Stimulated activated naive B cell treated with anti-CD40 and anti-IgM and Interleukin-4, amounts not matched to agents 10 μg/mL and 1 μg/mL and 100 μg/mL, for 72 hours (primary cell): Measurements from ENCODE around the gene BBIP1.

ENCODE experiments used
- ATAC-seq, 2 donors: fragments of 150-1000 bp; cut with Tn5 transposase; replicated peaks; 2 replicates each; pipeline ENCODE4 v1.10.0; 2021; ENCODE audit warnings: moderate library complexity in 1 of 2
- DNase-seq: peaks from one replicate; pipeline ENCODE4 v3.0.0; 2021
- H3K27ac Mint-ChIP-seq: one replicate; pipeline ENCODE4 v1.8.0; 2022; ENCODE audit warnings: mild to moderate bottlenecking, mixed read lengths
- H3K27me3 Mint-ChIP-seq, 2 donors: one replicate each; pipeline ENCODE4 v1.8.0; 2022; ENCODE audit warnings: mixed read lengths in 2 of 2
- H3K36me3 Mint-ChIP-seq, 2 donors: one replicate each; pipeline ENCODE4 v1.8.0; 2022; ENCODE audit warnings: mixed read lengths in 2 of 2, mild to moderate bottlenecking in 1 of 2
- H3K4me1 Mint-ChIP-seq, 2 donors: one replicate each; pipeline ENCODE4 v1.8.0; 2022; ENCODE audit warnings: mixed read lengths in 2 of 2, mild to moderate bottlenecking in 1 of 2
- H3K4me3 Mint-ChIP-seq, 2 donors: one replicate each; pipeline ENCODE4 v1.8.0; 2022; ENCODE audit warnings: mild to moderate bottlenecking in 2 of 2, mixed read lengths in 2 of 2, moderate library complexity in 1 of 2
- H3K9me3 Mint-ChIP-seq, 2 donors: one replicate each; pipeline ENCODE4 v1.8.0; 2022; ENCODE audit warnings: mixed read lengths in 2 of 2, mild to moderate bottlenecking in 1 of 2

Gene BBIP1

GRCh38 chr10:110918643-110919348 is at the start of gene BBIP1:
TSS of gene BBIP1 (minus strand) at chr10:110919180. CDS start at chr10:110918157, 1,023 bp downstream.
- Mint-ChIP-seq H3K27me3 (no peaks in the 10 kb centered on the region), H3K27ac (peak within 1 kb of the TSS; percentile 98), H3K4me3 (peak within 1 kb of the TSS; percentile 98 to 99), H3K4me1 (peaks cover 18 to 35% of the 10 kb centered on the region in 2 donors), H3K9me3 (no peaks in the 10 kb centered on the region), H3K36me3 (peaks cover 6 to 7% of the 10 kb centered on the region in 2 donors)
- peak; percentile 91 for DNase-seq
- ATAC-seq: peak; percentile 87

- Mint-ChIP-seq H3K27ac (no peak overlapping the region), H3K4me3 (no peak overlapping the region), H3K4me1 (peaks cover 38 to 56% of the 10 kb centered on the region in 2 donors), H3K9me3 (peaks cover 0 to 3% of the 10 kb centered on the region in 2 donors), H3K27me3 (no peaks in the 10 kb centered on the region), H3K36me3 (peaks cover 25 to 44% of the 10 kb centered on the region in 2 donors)
- ATAC-seq (peak; percentile 58 to 59), DNase-seq (no peak)
These were observed 48.7 kb upstream of the BBIP1 start for GRCh38 chr10:110967645-110968044.

- H3K36me3 Mint-ChIP-seq: peaks cover 25 to 40% of the 10 kb centered on the region in 2 donors
- no peak for DNase-seq
- ATAC-seq: peak; percentile 93 to 95
- no peak overlapping the region for H3K27ac Mint-ChIP-seq
- no peaks in the 10 kb centered on the region for H3K27me3 Mint-ChIP-seq
- no peak overlapping the region for H3K4me3 Mint-ChIP-seq
- peaks cover 0 to 3% of the 10 kb centered on the region in 2 donors for H3K9me3 Mint-ChIP-seq
- peaks cover 35 to 56% of the 10 kb centered on the region in 2 donors for H3K4me1 Mint-ChIP-seq
These were observed 48.1 kb upstream of the BBIP1 start for GRCh38 chr10:110967009-110967630.

- H3K4me1 Mint-ChIP-seq: peaks cover 33 to 53% of the 10 kb centered on the region in 2 donors
- no peak for ATAC-seq
- H3K36me3 Mint-ChIP-seq: peaks cover 23 to 37% of the 10 kb centered on the region in 2 donors
- no peak overlapping the region for H3K27ac Mint-ChIP-seq
- H3K9me3 Mint-ChIP-seq: peaks cover 0 to 3% of the 10 kb centered on the region in 2 donors
- no peak overlapping the region for H3K4me3 Mint-ChIP-seq
- DNase-seq: no peak
- no peaks in the 10 kb centered on the region for H3K27me3 Mint-ChIP-seq
These were observed 47.2 kb upstream of the BBIP1 start for GRCh38 chr10:110966146-110966545.

GRCh38 chr10:110965216-110965615 is 46.2 kb upstream of the BBIP1 start:
- H3K36me3 Mint-ChIP-seq: peaks cover 15 to 27% of the 10 kb centered on the region in 2 donors
- H3K27ac Mint-ChIP-seq: no peak overlapping the region
- DNase-seq: no peak
- ATAC-seq: no peak
- H3K9me3 Mint-ChIP-seq: no peaks in the 10 kb centered on the region
- peaks cover 26 to 44% of the 10 kb centered on the region in 2 donors for H3K4me1 Mint-ChIP-seq
- no peaks in the 10 kb centered on the region for H3K27me3 Mint-ChIP-seq
- no peak overlapping the region for H3K4me3 Mint-ChIP-seq

- Mint-ChIP-seq H3K4me3 (no peak overlapping the region), H3K36me3 (peaks cover 11 to 23% of the 10 kb centered on the region in 2 donors), H3K9me3 (no peaks in the 10 kb centered on the region), H3K27ac (no peak overlapping the region), H3K27me3 (no peaks in the 10 kb centered on the region), H3K4me1 (peaks cover 25 to 39% of the 10 kb centered on the region in 2 donors)
- ATAC-seq (no peak), DNase-seq (no peak)
These were observed 45.7 kb upstream of the BBIP1 start for GRCh38 chr10:110964681-110965080.

- no peak overlapping the region for H3K4me3 Mint-ChIP-seq
- DNase-seq (no peak), ATAC-seq (no peak)
- no peaks in the 10 kb centered on the region for H3K9me3 Mint-ChIP-seq
- H3K36me3 Mint-ChIP-seq: peaks cover 10 to 26% of the 10 kb centered on the region in 2 donors
- H3K27ac Mint-ChIP-seq: peak overlapping the region; percentile 27
- H3K27me3 Mint-ChIP-seq: no peaks in the 10 kb centered on the region
- H3K4me1 Mint-ChIP-seq: peaks cover 26 to 45% of the 10 kb centered on the region in 2 donors
These were observed 44.2 kb upstream of the BBIP1 start for GRCh38 chr10:110963162-110963561.

- DNase-seq: no peak
- Mint-ChIP-seq H3K4me3 (no peak overlapping the region), H3K4me1 (peaks cover 28 to 52% of the 10 kb centered on the region in 2 donors)
These were observed 43.5 kb upstream of the BBIP1 start for GRCh38 chr10:110962443-110962842.

GRCh38 chr10:110960333-110960712 is 41.3 kb upstream of the BBIP1 start:
- peaks cover 18 to 36% of the 10 kb centered on the region in 2 donors for H3K36me3 Mint-ChIP-seq
- H3K9me3 Mint-ChIP-seq: peaks cover 0 to 3% of the 10 kb centered on the region in 2 donors
- ATAC-seq (no peak), DNase-seq (no peak)
- H3K27me3 Mint-ChIP-seq: no peaks in the 10 kb centered on the region
- H3K4me1 Mint-ChIP-seq: peaks cover 29 to 58% of the 10 kb centered on the region in 2 donors
- H3K4me3 Mint-ChIP-seq: no peak overlapping the region
- no peak overlapping the region for H3K27ac Mint-ChIP-seq

More at GRCh38 chr10:110962443-110962842, 43.5 kb upstream of the BBIP1 start:
- peak; percentile 7 to 46 for ATAC-seq
- Mint-ChIP-seq H3K27ac (no peak overlapping the region), H3K36me3 (peaks cover 16 to 28% of the 10 kb centered on the region in 2 donors), H3K27me3 (no peaks in the 10 kb centered on the region), H3K9me3 (peaks cover 0 to 3% of the 10 kb centered on the region in 2 donors)

- Mint-ChIP-seq H3K4me3 (no peak overlapping the region), H3K36me3 (peaks cover 24 to 40% of the 10 kb centered on the region in 2 donors), H3K4me1 (peaks cover 35 to 63% of the 10 kb centered on the region in 2 donors), H3K27me3 (no peaks in the 10 kb centered on the region), H3K27ac (no peak overlapping the region), H3K9me3 (peaks cover 0 to 7% of the 10 kb centered on the region in 2 donors)
- ATAC-seq: no peak
- DNase-seq: no peak
These were observed 40.7 kb upstream of the BBIP1 start for GRCh38 chr10:110959379-110960332.

- peaks cover 30 to 57% of the 10 kb centered on the region in 2 donors for H3K4me1 Mint-ChIP-seq
These were observed 38.6 kb upstream of the BBIP1 start for GRCh38 chr10:110957606-110958005.

GRCh38 chr10:110951381-110951780 is 32.4 kb upstream of the BBIP1 start:
- Mint-ChIP-seq H3K9me3 (peaks cover 4 to 6% of the 10 kb centered on the region in 2 donors), H3K4me3 (no peak overlapping the region), H3K36me3 (peaks cover 42 to 73% of the 10 kb centered on the region in 2 donors), H3K4me1 (peaks cover 31 to 68% of the 10 kb centered on the region in 2 donors), H3K27me3 (no peaks in the 10 kb centered on the region), H3K27ac (no peak overlapping the region)
- ATAC-seq (no peak), DNase-seq (no peak)

More at GRCh38 chr10:110957606-110958005, 38.6 kb upstream of the BBIP1 start:
- Mint-ChIP-seq H3K4me3 (no peak overlapping the region), H3K9me3 (peaks cover 2 to 7% of the 10 kb centered on the region in 2 donors), H3K27ac (no peak overlapping the region), H3K36me3 (peaks cover 25 to 39% of the 10 kb centered on the region in 2 donors), H3K27me3 (no peaks in the 10 kb centered on the region)
- ATAC-seq (no peak), DNase-seq (no peak)

GRCh38 chr10:110947061-110947595 is 28.1 kb upstream of the BBIP1 start:
- ATAC-seq: no peak

More at GRCh38 chr10:110947061-110947595, 28.1 kb upstream of the BBIP1 start:
- H3K27ac Mint-ChIP-seq: no peak overlapping the region
- no peak overlapping the region for H3K4me3 Mint-ChIP-seq
- H3K9me3 Mint-ChIP-seq: peaks cover 4 to 5% of the 10 kb centered on the region in 2 donors
- no peaks in the 10 kb centered on the region for H3K27me3 Mint-ChIP-seq
- peaks cover 54 to 85% of the 10 kb centered on the region in 2 donors for H3K36me3 Mint-ChIP-seq
- no peak for DNase-seq
- peaks cover 39 to 76% of the 10 kb centered on the region in 2 donors for H3K4me1 Mint-ChIP-seq
